ENCODE results near the gene LYPLAL1.

Gene LYPLAL1

GRCh38 chr1:219173758-219174459 is at the start of gene LYPLAL1:
LYPLAL1 (plus strand) TSS chr1:219173878; CDS start chr1:219173891, 13 bp downstream.
- peak; percentile 89 for DNase-seq

DNA sequence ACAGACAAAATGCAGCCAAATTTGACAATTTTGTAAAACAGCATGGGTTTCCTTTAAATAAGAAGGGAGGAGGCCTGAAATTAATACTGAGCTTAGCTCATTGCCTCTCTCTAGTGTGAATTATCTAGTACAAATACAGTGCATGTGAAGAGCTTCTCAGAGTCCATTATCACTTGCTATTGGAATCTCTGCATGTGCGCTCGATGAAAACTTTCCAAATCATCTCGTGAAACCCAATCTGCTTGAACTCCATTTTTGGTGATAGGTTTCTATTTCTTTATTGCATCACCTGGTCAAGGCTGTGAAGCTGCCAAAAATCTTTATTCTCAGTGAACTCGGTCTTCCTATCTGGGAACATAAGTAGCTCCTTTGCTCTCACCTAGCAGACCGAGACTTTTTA is 49.5 kb upstream of the LYPLAL1 start:
- DNase-seq, result no peak

DNA sequence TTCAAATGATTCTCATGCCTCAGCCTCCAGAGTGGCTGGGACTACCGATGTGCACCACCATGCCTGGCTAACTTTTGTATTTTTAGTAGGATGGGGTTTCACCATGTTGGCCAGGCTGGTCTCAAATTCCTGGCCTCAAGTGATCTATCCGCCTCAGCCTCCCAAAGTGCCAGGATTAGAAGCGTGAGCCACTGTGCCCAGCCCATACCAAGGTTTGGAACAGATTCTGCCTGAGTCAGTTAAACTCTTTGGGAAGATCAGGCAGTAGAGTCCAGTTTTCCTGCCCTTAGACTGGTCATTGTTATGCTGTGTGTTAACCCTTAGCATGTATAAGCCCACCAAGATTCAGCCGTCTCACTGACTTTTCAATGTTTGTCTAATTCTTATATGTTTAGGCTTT is 48.3 kb upstream of the LYPLAL1 start:
- no peak for DNase-seq

DNA sequence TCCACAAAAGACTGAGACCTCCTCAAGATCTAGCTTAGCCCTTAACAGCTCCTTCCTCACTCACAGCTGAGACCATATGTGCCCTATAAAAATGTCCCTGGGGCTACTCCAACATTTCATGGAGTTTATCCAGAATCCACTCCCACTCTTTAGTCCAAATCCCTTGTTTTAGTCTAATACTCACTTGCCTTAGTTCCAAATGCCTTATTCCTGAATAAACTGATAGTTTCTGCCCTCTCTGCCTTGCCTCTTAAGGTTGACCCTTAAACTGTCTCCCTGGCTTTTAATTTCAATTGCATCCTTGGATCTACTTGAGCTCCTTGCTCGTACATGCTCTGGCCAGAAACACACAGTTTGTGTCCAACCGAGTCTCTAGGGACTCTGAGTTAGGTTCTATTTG is 47.3 kb upstream of the LYPLAL1 start:
- DNase-seq, result no peak

DNA sequence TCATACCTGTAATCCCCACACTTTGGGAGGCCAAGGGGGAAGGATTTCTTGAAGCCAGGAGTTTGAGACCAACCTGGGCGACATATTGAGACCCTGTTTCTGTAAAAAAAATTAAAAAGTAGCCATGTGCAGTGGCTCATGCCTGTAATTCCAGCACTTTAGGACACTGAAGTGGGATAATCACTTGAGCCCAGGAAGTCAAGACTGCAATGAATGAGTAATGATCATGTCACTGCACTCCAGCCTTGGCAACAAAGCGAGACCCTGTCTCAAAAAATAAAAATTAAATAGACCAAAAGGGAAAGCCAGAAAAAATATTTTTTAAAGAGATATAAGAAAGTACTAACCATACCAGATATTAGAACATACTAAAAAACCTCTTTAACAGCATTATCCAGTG is 44.7 kb upstream of the LYPLAL1 start:
- DNase-seq, result no peak

- no peak for DNase-seq
Observed at GRCh38 chr1:219130366-219130935, 43.2 kb upstream of the LYPLAL1 start.

- DNase-seq, result no peak
Observed at GRCh38 chr1:219132939-219133338, 40.7 kb upstream of the LYPLAL1 start.

DNA sequence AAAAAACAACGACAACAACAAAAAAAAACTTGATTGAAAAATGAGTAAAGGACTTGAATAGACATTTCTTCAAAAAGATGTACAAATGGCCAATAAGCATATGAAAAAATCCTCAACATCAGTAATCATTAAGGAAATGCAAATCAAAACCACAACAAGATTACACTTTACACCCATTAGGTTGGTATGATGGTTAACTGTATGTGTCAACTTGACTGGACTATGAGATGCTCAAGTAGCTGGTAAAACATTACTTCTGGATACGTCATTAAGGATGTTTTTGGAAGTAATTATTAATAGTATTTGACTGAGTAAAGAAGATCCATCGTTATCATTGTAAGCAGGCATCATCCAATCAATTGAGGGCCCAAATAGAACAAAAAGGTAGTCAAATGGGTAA is 34.9 kb upstream of the LYPLAL1 start:
- no peak for DNase-seq

- DNase-seq, result no peak
Observed at GRCh38 chr1:219140303-219140877, 33.3 kb upstream of the LYPLAL1 start.

- DNase-seq, result no peak
Observed at GRCh38 chr1:219143735-219144134, 29.9 kb upstream of the LYPLAL1 start.

- no peak for DNase-seq
Observed at GRCh38 chr1:219144658-219145315, 28.9 kb upstream of the LYPLAL1 start.

GRCh38 chr1:219147571-219148019 is 26.1 kb upstream of the LYPLAL1 start:
- DNase-seq, result no peak

DNA sequence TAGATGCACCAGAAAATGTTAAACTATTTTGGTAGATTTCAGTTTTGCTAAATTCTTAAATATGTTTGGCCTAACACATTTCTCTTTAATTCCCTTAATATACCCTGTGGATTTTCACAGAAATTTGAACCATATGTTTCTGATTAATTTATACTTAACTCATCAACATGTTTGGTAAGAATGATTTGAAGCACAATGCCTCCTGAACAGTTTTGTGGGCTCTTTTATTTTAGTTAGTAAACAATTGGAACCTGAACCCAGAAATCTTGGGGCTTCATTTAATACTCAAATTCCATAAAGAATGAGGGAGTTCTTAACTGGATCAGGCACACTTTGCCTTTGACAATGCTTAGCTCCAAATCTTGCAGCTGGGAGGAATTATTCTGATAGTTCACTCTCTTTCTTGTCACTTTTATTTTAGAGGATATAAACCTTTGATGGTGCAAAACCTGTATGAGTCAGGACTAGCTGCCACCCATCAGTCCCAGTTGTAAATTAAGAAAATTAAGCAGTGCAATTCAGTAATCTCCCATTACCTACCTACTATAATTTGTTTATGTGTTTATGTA is 24.6 kb upstream of the LYPLAL1 start:
- no peak for DNase-seq

GRCh38 chr1:219149953-219150352 is 23.7 kb upstream of the LYPLAL1 start:
- no peak for DNase-seq

- DNase-seq, result no peak
Observed at GRCh38 chr1:219150913-219151312, 22.8 kb upstream of the LYPLAL1 start.

- DNase-seq, result no peak
Observed at GRCh38 chr1:219151467-219151866, 22.2 kb upstream of the LYPLAL1 start.

DNA sequence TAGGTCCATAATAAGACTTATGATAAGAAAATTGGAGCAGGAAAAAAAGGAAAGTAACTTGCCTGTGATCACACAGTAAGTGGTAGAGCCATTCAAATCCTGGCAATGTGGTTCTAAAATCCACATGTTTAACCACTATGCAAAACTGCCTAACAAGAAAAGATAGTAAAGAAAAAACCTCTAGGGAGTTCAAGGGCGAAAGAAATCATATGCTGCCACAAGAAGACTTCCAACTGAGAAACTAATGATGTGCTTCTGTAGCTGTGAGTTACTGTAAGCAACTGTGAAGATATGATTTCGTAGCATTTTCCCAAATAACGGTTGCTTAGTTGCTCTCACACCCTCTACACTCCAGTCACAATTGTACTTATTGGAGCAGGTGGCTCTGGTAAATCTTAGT is 20.9 kb upstream of the LYPLAL1 start:
- no peak for DNase-seq

DNA sequence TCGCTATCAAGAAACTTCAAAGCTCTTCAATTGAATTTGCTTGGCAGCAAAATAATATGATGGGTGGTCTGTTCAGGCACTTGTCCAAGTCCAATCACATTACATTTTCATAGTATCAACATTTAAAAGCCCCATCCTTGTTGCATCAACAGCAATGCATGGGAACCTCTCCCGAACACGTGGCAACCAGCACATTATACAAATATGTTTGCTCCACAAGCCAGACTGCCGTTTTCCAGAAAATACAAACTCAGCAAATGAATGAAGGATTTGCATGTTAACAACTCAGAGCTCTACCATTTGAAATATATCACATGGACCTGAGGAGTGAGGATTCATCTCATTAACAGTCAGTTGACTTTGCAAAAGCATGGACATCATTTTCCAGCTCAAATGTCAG is 20.0 kb upstream of the LYPLAL1 start:
- DNase-seq, result no peak

GRCh38 chr1:219155135-219155534 is 18.5 kb upstream of the LYPLAL1 start:
- DNase-seq, result no peak

DNA sequence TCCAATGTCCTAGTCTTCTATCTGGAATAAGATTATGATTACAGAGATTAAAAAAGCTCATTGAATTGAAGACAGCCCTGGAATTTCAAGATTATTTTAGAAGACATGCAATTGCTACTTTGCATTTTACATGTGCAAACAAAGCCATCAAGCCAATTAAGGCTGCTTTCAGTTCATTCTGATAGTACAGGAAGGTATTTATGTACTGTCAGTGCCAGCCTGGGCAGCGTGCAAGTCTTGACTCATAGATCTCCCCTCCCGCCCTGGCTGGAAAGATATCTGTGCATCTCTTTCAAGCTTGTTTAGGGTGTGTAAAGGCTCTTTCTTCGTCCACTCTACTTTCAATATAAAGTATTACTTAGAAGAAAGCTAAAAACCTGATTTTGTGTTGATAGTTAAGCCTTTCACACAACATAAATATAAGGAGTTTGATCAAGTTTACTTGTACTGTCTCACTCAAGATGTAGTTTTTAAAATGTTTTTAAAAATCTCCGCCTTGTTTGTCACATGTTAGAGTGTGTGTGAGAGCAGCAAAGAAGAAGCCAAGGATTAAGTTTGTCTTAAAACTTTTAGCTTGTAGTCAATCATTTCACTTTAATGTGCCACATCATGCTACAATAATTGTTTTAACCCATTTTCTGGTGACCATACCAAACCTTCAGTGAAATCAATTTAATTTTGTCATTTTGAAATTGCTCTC is 13.6 kb upstream of the LYPLAL1 start:
- DNase-seq, result no peak

GRCh38 chr1:219160967-219161366 is 12.7 kb upstream of the LYPLAL1 start:
- DNase-seq, result no peak

- no peak for DNase-seq
Observed at GRCh38 chr1:219161371-219161770, 12.3 kb upstream of the LYPLAL1 start.

DNA sequence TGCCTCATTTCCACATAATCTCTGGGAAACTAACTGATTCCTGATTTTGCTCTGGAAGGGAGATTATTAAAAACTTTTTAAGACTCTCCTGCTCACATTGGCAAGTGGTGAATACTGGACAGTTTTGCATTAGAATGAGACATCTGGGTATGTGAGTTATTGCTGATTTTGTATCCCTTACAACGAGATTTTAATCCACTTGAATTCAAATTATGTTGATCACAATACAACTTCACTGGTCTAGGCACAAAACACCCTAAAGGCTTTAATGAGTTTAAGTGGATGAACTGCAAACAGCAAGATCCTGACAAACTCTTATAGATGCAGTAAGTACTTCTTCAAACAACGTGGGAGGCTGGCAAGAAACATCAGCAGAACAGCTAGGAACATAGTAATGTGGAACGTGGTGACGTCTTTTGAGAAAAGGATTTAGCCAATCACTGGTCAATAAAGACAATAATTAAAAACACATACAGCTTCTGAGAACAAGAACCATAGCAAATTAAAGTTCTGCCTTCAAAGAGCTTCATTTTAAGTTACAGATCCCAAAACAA is 10.2 kb upstream of the LYPLAL1 start:
- no peak for DNase-seq
